HepG2 (cell line): Measurements from ENCODE around the gene GALNT17. TPM values are rescaled to one million over a fixed set of nuclear protein-coding genes. Genes with fewer than 3 reads are reported as not detected.

ENCODE experiments used
- ATAC-seq: fragments of 200-7000 bp; cut with Tn5 transposase; 3 replicates; pipeline ENCODE4 v1.9.1; 2020; ENCODE audit warnings: mild to moderate bottlenecking, moderate library complexity
- BruUV-seq: library from RNA; stranded (reverse); fragments of 400-500 nt; replicated peaks from 2 replicates; lab custom pipeline; 2021; lab: Mats Ljungman, UMichigan
- CTCF ChIA-PET: fragments of 300-600 bp; formaldehyde crosslinking; extraction: SDS; loops from one replicate; lab custom pipeline; 2021; ENCODE audit warnings: low total read pairs, inconsistent platforms, low intra/inter-chr PET ratio; lab: Yijun Ruan, JAX
- POLR2A ChIA-PET: fragments of 350-600 bp; sonication (Branson Sonifier 250); formaldehyde crosslinking; loops from one replicate; lab custom pipeline; 2020; ENCODE audit warnings: antibody characterized with exemption, inconsistent platforms; lab: Yijun Ruan, JAX
- DNase-seq: peaks from one replicate; pipeline ENCODE4 v3.0.0-alpha.2; 2015; ENCODE audit warnings: low spot score
- FAIRE-seq: peaks from 3 replicates; lab custom pipeline; 2011; peaks lifted over from hg19 to GRCh38; lab: Jason Lieb, UNC
- H2AFZ ChIP-seq: one replicate; pipeline ENCODE4 v1.6.1; 2011; ENCODE audit warnings: low read length, inconsistent platforms
- H3K27ac ChIP-seq: fragments of 300-600 bp; 3 replicates; pipeline ENCODE4 v1.8.0; 2011; ENCODE audit warnings: mixed run types, mild to moderate bottlenecking, mixed read lengths, low read length, inconsistent platforms; ENCODE audit not compliant: insufficient read depth; ENCODE audit errors: extremely low read length
- H3K27me3 ChIP-seq, 2 experiments: fragments of 200-600 bp in 1 of 2; 2 replicates in 1 of 2; 3 replicates in 1 of 2; pipeline versions ENCODE4 v1.6.0 to v1.8.0; 2011; ENCODE audit warnings: low read length in 2 of 2, mild to moderate bottlenecking in 2 of 2, moderate library complexity in 2 of 2, inconsistent platforms in 1 of 2; ENCODE audit not compliant: insufficient read depth in 2 of 2, control insufficient read depth in 1 of 2
- H3K36me3 ChIP-seq, 2 experiments: fragments of 200-600 bp in 1 of 2; replicated peaks in 1 of 2; 2 replicates in 1 of 2; 3 replicates in 1 of 2; pipeline versions ENCODE4 v1.5.1 to v1.8.0; 2011; ENCODE audit warnings: low read length in 2 of 2, inconsistent platforms in 1 of 2; ENCODE audit not compliant: insufficient read depth in 2 of 2, control insufficient read depth in 1 of 2
- H3K4me1 ChIP-seq: 2 replicates; pipeline ENCODE4 v1.5.1; 2012; ENCODE audit warnings: low read length, inconsistent platforms; ENCODE audit not compliant: insufficient read depth
- H3K4me2 ChIP-seq: 2 replicates; pipeline ENCODE4 v1.6.0; 2011; ENCODE audit warnings: low read depth, low read length, inconsistent platforms
- H3K4me3 ChIP-seq, 3 experiments: fragments of 200-600 bp in 1 of 3; sonication (generic), shearing (Covaris generic) in 1 of 3; replicated peaks in 1 of 3; 2 replicates each; pipeline ENCODE4 v1.5.1; 2011 to 2016; ENCODE audit warnings: low read length in 3 of 3, inconsistent platforms in 2 of 3, low read depth in 2 of 3, mild to moderate bottlenecking in 2 of 3, control low read depth in 1 of 3, mixed read lengths in 1 of 3; ENCODE audit not compliant: insufficient read depth in 1 of 3
- H3K79me2 ChIP-seq: one replicate; pipeline ENCODE4 v1.6.1; 2011; ENCODE audit warnings: low read length, inconsistent platforms; ENCODE audit not compliant: insufficient read depth
- H3K9ac ChIP-seq: 2 replicates; pipeline ENCODE4 v1.6.0; 2011; ENCODE audit warnings: mild to moderate bottlenecking, low read depth, low read length, inconsistent platforms; ENCODE audit not compliant: insufficient read depth
- H3K9me3 ChIP-seq: 2 replicates; pipeline ENCODE4 v1.5.1; 2012; ENCODE audit warnings: mild to moderate bottlenecking, low read length
- H4K20me1 ChIP-seq: 2 replicates; pipeline ENCODE4 v1.6.0; 2011; ENCODE audit warnings: inconsistent platforms, mild to moderate bottlenecking, low read length, moderate library complexity; ENCODE audit not compliant: insufficient read depth
- THYN1 ChIP-seq: sonication (generic); formaldehyde crosslinking; IDR thresholded peaks from 2 replicates; pipeline ENCODE4 v1.8.1; 2023; ENCODE audit warnings: low read depth, mild to moderate bottlenecking, moderate library complexity, missing genetic modification reagents, borderline replicate concordance
- ZNF225 ChIP-seq: sonication (generic); formaldehyde crosslinking; IDR thresholded peaks from 2 replicates; pipeline ENCODE4 v1.4.0; 2020; ENCODE audit warnings: mild to moderate bottlenecking, missing genetic modification reagents
- ZNF350 ChIP-seq: sonication (generic); formaldehyde crosslinking; IDR thresholded peaks from 2 replicates; pipeline ENCODE4 v1.4.0; 2020; ENCODE audit warnings: mild to moderate bottlenecking, low read depth, missing genetic modification reagents, borderline replicate concordance
- ZNF44 ChIP-seq: sonication (generic); formaldehyde crosslinking; IDR thresholded peaks from 2 replicates; pipeline ENCODE4 v1.5.1; 2020; ENCODE audit warnings: mild to moderate bottlenecking, missing genetic modification reagents
- WGBS: methylation state at CpG from one replicate; pipeline ENCODE4 v1.1.6; 2017; ENCODE audit warnings: low lambda C conversion rate; 5-methylcytosine and 5-hydroxymethylcytosine counted together
- in situ Hi-C: cut with HindIII; loops from 2 replicates; pipeline ENCODE4 v1.10.0; 2017; ENCODE audit warnings: low pct_unique_long_range_greater_than_20kb; ENCODE audit not compliant: extremely low pct_ligation_motif_present
- intact Hi-C: fragments of 100-400 bp; cut with micrococcal nuclease; formaldehyde crosslinking; loops from one replicate; pipeline ENCODE4 v1.10.0; 2022; ENCODE audit not compliant: unreplicated experiment
- polyA plus RNA-seq, 8 experiments: library from polyadenylated mRNA; depleted of rRNA in 3 of 8; stranded (reverse) in 7 of 8; unstranded in 1 of 8; fragments of >200 nt; fragmentation: Illumina TruSeq in 4 of 8; extraction: Trizol in 4 of 8; gene quantifications; 2 replicates each; pipeline versions ENCODE4 v1.2.1 to v1.2.3, GENCODE V29; 2011 to 2016; ENCODE audit warnings: low read depth in 4 of 8, missing spikeins in 1 of 8, mixed read lengths in 1 of 8; ENCODE audit not compliant: insufficient read depth in 1 of 8
- total RNA-seq, 5 experiments: library from RNA; depleted of rRNA; stranded (reverse); fragments of >200 nt; fragmentation: Illumina TruSeq; extraction: Trizol; gene quantifications; 2 replicates each; pipeline ENCODE4 v1.2.3, GENCODE V29; 2016; ENCODE audit warnings: low read depth in 1 of 5

The GALNT17 gene
- total and polyA plus RNA-seq, 2 of the 13 experiments (the other 11 are each of a cell fraction or from before 2014, with no cell fraction given) = not detected

DNA sequence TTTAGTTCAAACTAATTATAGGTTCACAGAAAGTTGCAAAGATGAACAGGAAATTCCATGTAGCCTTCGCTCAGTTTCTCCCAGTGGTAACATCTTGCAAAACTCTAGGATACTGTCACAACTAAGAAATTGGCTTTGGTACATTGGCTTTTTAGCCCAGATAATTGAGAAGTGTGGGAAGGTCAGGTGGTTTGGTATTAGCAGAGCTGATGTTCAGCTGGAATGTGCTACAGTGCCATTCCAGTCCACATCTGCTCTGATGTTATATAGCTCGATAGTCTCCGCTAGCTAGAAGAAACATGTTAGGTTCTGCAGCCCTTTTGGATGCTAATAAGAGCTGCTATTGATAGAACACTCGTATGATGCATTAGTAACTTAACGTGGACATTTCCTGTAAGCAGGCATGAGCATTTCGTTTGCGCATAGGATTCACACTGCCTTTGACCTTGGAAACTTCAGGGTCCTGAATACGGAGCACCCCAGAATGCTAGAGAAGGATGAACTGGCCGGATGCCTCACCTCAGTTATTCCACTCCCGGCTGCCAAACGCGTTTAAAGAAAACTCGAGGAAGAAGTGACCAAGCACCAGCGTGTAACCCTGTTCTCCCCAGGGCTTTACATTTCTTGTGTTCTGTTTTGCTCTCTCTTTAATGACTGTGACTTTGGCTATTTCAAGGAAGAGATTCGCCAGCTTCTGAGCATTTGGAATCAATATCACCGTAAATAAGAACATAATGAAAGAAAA, 271.4 kb downstream of the GALNT17 start:
- in situ Hi-C loops = no loop called here
- Histone ChIP-seq H3K79me2 (no peaks in the 10 kb centered on the region), H3K9ac (no peak overlapping the region), H4K20me1 (no peaks in the 10 kb centered on the region), H3K27me3 (no peaks in the 10 kb centered on the region), H2AFZ (no peak overlapping the region), H3K4me2 (no peak overlapping the region), H3K27ac (no peak overlapping the region), H3K4me1 (no peaks in the 10 kb centered on the region), H3K9me3 (peaks cover 16% of the 10 kb centered on the region; the same call in 1 of the 2 replicates), H3K4me3 (no peak overlapping the region), H3K36me3 (no peaks in the 10 kb centered on the region)
- CTCF ChIA-PET = no interaction called here
- DNase-seq = no peak
- WGBS = 20% methylated on average over 14 of the region's 16 CpGs
- BruUV-seq = no TSS peak
- POLR2A ChIA-PET = no interaction called here
- no peak for ATAC-seq
- TF ChIP-seq THYN1 (CRISPR knock-in tag) = no peak
- TF ChIP-seq ZNF225 = no peak
- no peak for TF ChIP-seq ZNF44 (CRISPR knock-in tag)
- FAIRE-seq = no peak
- intact Hi-C loops = no loop called here

- TF ChIP-seq ZNF350 (CRISPR knock-in tag) = no peak
- TF ChIP-seq, all 625 proteins: peak for 0
- no peak overlapping the region for H3K4me3 ChIP-seq
- no peak overlapping the region for H3K27ac ChIP-seq
- no peaks in the 10 kb centered on the region for H3K4me1 ChIP-seq
- POLR2A ChIA-PET = no interaction called here
- H3K27me3 ChIP-seq = no peaks in the 10 kb centered on the region
- 100% methylated on average over 1 of the region's 2 CpGs for whole genome bisulfite sequencing
- H3K79me2 ChIP-seq = no peaks in the 10 kb centered on the region
- intact Hi-C loops = no loop called here
- no peaks in the 10 kb centered on the region for H4K20me1 ChIP-seq
- no peak overlapping the region for H3K9ac ChIP-seq
- DNase-seq (no peak), FAIRE-seq (no peak), ATAC-seq (no peak)
- H3K36me3 ChIP-seq = no peaks in the 10 kb centered on the region
- no TSS peak for BruUV-seq
- H3K9me3 ChIP-seq = peaks cover 20% of the 10 kb centered on the region
- CTCF ChIA-PET = no interaction called here
- in situ Hi-C loops = no loop called here
- no peak overlapping the region for H3K4me2 ChIP-seq
- no peak overlapping the region for H2AFZ ChIP-seq
Observed at GRCh38 chr7:71404726-71405345, 272.9 kb downstream of the GALNT17 start.
